ENCODE results near the gene AGO3. TPM values are rescaled to one million over a fixed set of nuclear protein-coding genes. Genes with fewer than 3 reads are reported as not detected.
"Not testable (repeated sequence)": the region's sequence is repeated elsewhere in the genome, so short reads cannot be mapped to it uniquely, and the experiment has no call there.

Gene AGO3
- total RNA-seq, 1 donor from 2014 or later, result 31.1 TPM

DNA sequence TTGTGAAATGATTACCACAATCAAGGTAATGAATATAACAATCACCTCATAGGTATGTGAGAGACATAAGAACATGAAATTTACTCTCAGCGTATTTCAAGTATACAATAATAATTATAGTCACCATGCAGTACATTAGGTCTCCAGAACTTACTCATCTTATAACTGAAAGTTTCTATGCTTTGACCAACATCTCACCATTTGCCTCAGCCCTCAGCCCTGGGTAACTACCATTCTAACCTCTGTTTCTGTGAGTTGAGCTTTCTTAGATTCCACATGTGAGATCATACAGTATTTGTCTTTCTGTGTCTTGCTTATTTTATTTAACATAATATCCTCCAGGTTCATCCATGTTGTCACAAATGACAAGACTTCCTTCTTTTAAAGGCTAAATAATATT is 57.3 kb downstream of the AGO3 start:
- intact Hi-C loops (cut with micrococcal nuclease), result no loop called here

DNA sequence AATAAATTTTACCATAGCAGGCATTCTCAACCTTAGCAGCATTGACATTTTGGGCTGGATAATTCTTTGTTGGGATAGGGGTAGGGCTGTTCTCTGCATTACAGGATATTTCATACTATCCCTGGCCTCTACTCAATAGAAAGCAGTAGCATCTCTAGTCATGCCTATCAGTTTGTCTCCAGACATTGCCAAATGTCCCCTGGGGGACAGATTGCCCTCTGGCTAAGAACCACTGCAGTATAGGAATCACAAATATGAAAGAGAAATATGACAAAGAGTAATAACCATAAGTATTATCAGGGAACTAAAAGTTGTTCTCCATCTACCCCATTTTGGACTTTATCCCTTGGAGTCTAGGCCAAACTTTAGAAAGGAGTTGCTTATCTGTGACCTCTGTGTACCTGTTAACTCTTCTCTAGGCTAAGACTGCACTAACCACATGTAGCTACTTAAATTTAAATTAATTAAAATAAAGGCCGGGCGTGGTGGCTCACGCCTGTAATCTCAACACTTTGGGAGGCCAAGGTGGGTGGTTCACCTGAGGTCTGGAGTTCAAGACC is 76.1 kb downstream of the AGO3 start:
- intact Hi-C loops (cut with micrococcal nuclease), result no loop called here

GRCh38 chr1:36007741-36008140 is 76.8 kb downstream of the AGO3 start:
- intact Hi-C loops (cut with micrococcal nuclease), result no loop called here

GRCh38 chr1:36008546-36009197 is 77.8 kb downstream of the AGO3 start:
- intact Hi-C loops (cut with micrococcal nuclease), result no loop called here

DNA sequence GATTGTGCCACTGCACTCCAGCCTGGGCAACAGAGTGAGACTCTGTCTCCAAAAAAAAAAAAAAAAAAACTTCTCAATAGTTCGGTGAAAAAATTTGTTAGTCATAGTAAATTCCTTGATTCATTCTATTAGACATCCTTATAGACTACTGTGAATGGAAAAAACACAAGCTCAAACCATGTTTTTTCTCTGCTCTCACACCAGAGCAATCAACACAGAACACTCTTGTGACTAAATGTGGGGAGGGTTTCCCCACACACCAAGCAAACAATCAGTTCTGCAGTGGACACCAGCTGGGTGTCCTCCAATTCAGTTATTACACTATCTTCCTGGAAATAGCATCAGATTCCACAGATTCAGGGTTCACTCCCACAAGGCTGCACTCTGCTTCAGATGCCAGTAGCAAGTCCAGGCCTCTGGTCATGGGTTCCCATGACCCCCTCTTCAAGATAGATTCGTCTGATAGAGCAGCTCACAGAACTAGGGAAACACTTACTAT is 83.9 kb downstream of the AGO3 start:
- intact Hi-C loops (cut with micrococcal nuclease), result no loop called here

DNA sequence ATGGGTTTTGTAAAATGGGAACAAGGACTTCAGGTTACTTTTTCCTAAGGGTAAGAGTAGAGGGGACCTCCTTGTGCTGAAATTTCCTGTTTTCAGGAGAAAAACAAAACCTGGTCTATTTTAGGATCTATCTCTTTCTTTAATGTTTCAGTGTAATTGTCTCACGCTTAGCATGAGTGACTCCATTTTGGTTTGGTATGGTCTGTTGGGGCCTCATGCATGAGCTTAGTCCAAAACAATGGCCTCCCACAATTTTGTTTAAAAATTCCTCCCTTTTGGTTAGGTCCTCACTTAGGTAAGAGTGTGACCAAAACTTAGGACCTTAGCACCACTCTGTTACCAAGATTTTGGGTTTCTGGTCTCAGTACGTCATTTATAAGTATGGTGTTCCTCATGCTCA is 85.8 kb downstream of the AGO3 start:
- intact Hi-C loops (cut with micrococcal nuclease), result no loop called here

GRCh38 chr1:36023098-36023769 is 92.3 kb downstream of the AGO3 start:
- intact Hi-C loops (cut with micrococcal nuclease), result no loop called here

DNA sequence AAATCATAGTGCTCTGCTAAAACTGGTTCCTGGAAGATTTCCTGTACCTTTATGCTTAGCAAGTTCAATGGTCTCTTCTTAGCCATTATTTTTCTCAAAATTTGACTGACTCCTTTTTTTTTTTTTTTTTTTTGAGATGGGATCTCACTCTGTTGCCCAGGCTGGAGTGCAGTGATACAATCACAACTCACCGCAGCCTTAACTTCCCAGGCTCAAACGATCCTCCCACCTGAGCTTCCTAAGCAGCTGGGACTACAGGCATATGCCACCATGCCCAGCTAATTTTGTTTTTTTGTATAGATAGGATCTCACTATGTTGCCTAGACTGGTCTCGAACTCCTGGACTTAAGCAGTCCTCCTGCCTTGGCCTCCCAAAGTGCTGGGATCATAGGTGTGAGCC is 93.1 kb downstream of the AGO3 start:
- intact Hi-C loops (cut with micrococcal nuclease), result not testable (repeated sequence)

- intact Hi-C loops (cut with micrococcal nuclease), result no loop called here
Observed at GRCh38 chr1:36024847-36025246, 93.9 kb downstream of the AGO3 start.

DNA sequence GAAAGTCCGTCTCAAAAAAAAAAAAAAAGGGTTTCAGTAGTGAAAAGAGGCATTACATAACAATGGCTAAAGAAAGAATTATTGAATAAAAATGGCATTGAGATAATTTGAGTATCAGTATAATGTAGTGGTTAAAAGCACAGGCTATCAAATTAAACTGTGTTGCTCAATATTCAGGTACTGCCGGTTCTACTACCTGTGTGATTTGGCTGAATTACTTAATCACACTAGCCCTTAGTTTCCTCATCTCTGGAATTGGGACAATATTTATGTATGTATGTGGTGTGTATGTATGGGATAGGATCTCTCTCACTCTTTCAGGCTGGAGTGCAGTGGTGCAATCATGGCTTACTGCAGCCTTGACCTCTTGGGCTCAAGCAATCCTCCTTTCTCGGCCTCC is 96.9 kb downstream of the AGO3 start:
- intact Hi-C loops (cut with micrococcal nuclease), result no loop called here

GRCh38 chr1:36031441-36031840 is 100.5 kb downstream of the AGO3 start:
- intact Hi-C loops (cut with micrococcal nuclease), result no loop called here

GRCh38 chr1:36034692-36035091 is 103.8 kb downstream of the AGO3 start:
- intact Hi-C loops (cut with micrococcal nuclease), result no loop called here

DNA sequence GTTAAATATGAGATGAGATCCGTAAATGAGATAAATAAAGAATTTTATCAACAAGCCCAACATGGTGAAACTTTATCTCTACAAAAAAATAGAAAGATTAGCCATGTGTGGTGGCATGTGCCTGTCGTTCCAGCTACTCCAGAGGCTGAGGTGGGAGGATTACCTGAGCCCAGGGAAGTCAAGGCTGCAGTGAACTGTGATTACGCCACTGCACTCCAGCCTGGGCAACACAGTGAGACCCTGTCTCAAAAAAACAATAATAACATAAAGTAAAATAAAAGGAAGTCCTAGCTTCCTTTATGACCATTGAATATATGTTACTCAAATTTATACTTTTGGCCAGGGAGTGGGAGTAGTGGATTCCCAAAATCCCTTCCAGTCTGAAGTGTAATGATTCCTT is 104.2 kb downstream of the AGO3 start:
- intact Hi-C loops (cut with micrococcal nuclease), result no loop called here

DNA sequence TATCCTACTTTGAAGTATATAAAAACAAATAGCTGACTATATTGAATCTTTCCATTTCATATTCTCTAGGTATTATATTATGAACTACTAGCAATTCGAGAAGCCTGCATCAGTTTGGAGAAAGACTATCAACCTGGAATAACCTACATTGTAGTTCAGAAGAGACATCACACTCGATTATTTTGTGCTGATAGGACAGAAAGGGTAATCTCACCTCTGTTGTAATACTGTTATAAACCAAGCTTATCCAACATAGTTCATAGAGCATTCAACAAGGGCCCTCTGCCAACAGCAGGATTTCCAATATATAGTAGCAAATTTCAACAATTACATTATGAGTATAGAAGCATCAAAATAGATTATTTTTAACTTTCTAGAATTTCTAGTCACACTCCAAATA is 109.3 kb downstream of the AGO3 start:
- intact Hi-C loops (cut with micrococcal nuclease), result no loop called here

DNA sequence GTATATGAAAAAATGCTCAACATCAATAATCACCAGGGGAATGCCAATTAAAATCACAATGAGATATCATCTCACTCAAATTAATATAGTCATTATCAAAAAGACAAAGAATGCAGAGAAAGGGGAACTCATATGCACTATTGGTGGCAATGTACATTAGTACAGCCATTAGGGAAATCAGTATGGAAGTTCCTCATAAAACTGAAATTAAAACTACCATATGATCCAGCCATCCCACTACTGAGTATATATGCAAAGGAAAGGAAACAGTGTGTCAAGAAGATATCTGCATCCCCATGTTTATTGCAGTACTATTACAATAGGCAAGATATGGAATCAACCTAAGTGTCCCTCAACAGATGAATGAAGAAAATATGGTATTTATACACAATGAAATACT is 120.9 kb downstream of the AGO3 start:
- intact Hi-C loops (cut with micrococcal nuclease), result no loop called here

GRCh38 chr1:36053978-36054377 is 123.1 kb downstream of the AGO3 start:
- intact Hi-C loops (cut with micrococcal nuclease), result no loop called here

DNA sequence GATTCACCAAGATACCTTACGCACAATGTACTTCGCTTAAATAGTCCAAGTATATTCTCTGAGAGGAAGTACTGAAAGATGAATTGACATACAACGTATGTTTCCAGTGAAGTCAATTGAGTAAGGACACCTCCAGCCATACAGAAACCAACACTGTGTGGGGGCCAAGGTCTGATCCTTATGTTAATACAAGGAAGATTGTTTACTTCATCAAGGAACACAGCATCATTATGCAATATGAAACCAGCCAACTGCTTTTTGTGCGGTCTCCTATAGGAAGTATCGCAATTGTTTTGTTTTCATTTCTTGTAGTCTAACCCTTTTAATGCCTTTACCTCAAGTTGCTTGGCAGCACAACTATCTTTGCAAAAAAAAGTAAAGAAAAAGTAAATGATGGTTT is 124.8 kb downstream of the AGO3 start:
- intact Hi-C loops (cut with micrococcal nuclease), result no loop called here

DNA sequence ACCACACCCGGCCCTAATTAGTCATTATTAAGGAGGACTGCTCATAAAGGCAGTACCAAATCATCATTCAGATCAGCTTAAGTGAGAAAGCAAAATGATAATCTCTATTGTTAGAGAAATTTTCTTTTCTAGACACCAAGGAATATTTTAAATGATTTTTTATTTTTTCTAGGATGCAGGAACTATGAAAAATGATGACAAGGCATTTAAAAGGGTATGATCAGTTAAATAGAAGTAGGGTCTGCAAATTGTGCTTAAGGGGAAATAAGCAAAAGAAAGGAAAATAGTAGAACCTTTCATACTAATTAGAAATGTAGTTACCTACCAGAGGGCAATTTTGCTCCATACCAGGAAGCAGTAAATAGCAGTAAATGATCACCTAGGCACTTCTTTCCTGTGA is 131.4 kb downstream of the AGO3 start:
- intact Hi-C loops (cut with micrococcal nuclease), result no loop called here

- intact Hi-C loops (cut with micrococcal nuclease), result no loop called here
Observed at GRCh38 chr1:36067871-36068270, 137.0 kb downstream of the AGO3 start.

- intact Hi-C loops (cut with micrococcal nuclease), result no loop called here
Observed at GRCh38 chr1:36068866-36069265, 138.0 kb downstream of the AGO3 start.

DNA sequence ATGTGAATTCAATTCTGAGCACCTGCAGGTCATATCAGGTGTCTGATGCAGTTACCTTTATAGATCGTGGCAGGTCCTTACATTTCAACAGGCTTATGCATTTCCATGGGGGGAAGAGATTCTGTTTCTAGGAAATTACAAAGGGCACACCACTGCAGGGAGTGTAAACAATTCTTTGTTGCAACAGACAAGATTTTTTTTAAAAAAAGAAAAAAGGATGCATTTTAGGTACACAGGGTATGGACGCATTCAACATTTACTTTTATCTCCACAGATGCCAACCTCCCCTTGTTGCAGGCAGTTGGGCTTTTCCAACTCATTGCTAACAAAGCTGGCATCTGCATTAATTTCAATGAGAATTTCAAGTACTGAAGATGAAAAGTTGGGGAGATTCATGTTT is 139.4 kb downstream of the AGO3 start:
- intact Hi-C loops (cut with micrococcal nuclease), result no loop called here

DNA sequence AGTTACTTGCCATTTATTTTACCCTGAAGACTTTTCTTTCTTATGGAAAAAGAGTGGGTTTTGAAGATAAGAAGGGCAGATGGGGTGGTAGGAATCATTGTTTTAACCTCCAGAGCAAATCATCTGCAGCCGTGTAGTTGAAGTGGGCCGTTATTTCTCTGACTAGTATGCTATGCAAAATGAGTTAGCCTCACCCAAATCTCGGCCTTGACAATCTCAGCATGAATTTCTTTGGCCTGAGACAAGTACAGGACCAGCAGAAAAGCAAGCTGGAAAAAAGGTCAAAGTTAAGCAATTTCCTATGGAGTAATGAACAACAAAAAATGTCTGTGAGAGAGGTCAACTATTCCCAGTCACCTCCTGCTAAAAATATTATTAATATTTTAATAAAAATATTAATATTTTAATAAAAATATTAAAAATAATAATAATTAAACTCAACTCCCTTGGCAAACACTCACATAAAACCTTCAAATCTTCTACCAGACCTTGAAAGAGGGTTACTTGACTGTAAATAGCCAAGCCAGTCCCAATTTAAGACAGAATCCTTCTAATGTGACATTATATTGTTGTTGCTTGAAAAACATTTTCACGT is 146.2 kb downstream of the AGO3 start:
- intact Hi-C loops (cut with micrococcal nuclease), result no loop called here

Data from T-helper 1 cell treated with Interleukin-12 subunit alpha and Interleukin-12 subunit beta and Interleukin-4 antibody, amounts not matched to agents 30 ng/mL and 1 ng/mL, for 36 hours (primary cell).